GOT3 (cell line): ENCODE results near the gene PIGU.
"Not testable (repeated sequence)": the region's sequence is repeated elsewhere in the genome, so short reads cannot be mapped to it uniquely, and the experiment has no call there.

Source experiments
- DNase-seq: peaks from one replicate; lab custom pipeline; 2025; ENCODE audit warnings: mixed read lengths; lab: John Stamatoyannopoulos, UW

Gene PIGU

DNA sequence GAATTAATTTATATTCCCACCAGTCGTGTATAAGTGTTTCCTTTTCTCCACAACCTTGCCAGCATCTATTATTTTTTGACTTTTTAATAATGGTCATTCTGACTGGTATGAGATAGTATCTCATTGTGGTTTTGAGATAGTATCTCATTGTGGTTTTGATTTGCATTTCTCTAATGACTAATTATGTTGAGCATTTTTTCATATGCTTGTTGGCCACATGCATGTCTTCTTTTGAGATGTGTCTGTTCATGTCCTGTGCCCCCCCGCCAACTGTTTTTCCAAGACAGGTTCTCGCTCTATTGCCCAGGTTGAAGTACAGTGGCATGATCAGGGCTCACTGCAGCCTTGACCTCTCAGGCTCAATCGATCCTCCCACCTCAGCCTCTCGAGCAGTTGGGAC, 15.1 kb downstream of the PIGU start:
- not testable (repeated sequence) for DNase-seq

GRCh38 chr20:34658654-34659053, 18.2 kb downstream of the PIGU start:
- not testable (repeated sequence) for DNase-seq

GRCh38 chr20:34654207-34654744, 22.6 kb downstream of the PIGU start:
- no peak for DNase-seq

DNA sequence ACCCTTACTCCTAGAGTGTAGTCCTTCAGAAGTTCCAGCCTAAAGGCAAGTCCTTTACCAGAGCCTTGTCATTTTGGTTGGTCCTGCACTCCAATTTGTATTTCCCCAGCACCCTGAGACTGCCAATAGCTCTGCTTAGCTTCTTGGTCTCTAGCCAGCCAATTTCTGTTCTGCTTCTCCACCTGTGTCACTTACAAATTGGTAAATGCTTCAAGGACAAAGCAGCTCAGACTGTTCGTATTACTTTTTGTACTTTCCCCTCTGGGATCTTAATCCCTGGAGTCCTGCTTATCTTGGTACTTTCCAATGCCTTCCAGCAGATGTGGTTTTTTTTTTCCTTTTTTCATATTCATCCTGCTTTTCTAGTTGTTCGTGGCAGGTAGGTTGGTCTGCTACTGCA, 25.7 kb downstream of the PIGU start:
- no peak for DNase-seq

DNA sequence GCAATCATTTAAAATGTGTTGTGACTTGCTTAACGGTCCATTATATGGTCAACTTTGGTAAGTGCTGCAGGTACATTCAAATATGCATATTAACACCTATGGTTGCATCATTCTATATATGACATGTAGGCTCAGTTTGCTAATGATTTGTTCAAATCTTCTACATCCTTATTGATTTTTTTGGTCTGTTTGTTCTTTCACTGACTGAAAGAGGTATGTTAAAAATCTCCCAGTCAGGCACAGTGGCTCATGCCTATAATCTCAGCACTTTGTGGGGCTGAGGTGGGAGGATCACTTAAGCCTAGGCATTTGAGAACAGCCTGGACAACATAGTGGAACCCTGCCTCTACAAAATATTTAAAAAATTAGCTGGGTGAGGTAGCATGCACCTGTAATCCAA, 29.2 kb downstream of the PIGU start:
- DNase-seq: no peak

- DNase-seq: no peak
Measured at GRCh38 chr20:34644951-34645350, 31.9 kb downstream of the PIGU start.

- DNase-seq: no peak
Measured at GRCh38 chr20:34644345-34644744, 32.5 kb downstream of the PIGU start.

DNA sequence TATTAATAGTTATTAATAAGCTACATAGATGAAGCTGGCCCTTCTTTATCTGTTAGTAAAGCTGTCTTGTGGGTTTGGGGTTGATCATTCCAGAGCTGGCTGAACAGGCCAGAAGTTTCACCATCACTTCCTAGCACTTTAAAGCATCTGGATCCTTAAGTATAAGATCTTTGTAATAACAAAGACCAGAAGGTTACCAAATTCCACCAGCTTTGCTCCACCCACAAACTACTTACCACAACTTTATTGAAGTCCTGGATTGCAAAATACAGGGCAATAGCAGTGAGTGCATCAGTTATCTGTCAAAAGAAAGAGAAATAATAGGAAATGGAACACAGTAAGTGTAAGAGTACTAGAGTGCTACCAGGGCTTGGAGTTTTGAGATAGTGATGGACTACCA, 33.0 kb downstream of the PIGU start:
- no peak for DNase-seq

- no peak for DNase-seq
Measured at GRCh38 chr20:34642009-34642408, 34.9 kb downstream of the PIGU start.

- DNase-seq: no peak
Measured at GRCh38 chr20:34639755-34640222, 37.1 kb downstream of the PIGU start.

- DNase-seq: no peak
Measured at GRCh38 chr20:34638532-34638931, 38.4 kb downstream of the PIGU start.

GRCh38 chr20:34638039-34638292, 38.9 kb downstream of the PIGU start:
- no peak for DNase-seq

DNA sequence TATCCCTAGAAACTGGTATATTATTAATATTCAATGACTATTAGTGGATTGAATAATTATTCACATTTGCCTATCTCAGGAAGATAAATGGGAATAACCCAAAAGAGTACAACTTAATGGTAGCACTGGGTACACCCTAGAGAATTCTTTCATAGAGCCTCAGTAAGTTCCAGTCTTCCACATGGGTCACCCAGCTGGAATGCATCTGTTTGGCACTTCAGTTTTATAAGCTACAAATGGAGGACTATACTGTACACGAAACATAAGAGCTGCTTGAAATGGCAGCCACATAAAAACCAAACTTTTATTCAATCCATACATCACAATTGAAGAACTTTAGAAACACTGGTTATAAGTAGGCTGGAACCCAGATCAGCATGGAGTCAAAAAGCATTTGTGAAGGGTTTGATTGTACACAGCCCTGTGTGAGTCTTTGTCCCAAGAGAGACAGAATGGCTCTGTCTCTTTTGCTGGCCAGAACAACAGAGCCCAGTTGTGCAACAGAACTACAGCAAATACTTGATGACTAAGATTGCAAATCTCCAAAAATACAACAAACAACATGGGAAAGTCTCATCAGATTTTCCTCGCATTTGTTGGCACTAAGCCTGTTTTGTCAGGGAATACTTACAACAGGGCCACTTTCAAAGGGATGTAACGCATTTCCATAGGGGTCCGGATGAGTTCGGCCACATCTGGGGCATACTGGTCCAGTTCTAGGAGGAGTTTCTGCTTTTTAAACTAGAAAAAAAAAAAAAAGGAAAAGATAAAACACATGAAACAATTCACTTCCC, 39.5 kb downstream of the PIGU start:
- DNase-seq: no peak

- DNase-seq: no peak
Measured at GRCh38 chr20:34636648-34637047, 40.2 kb downstream of the PIGU start.

GRCh38 chr20:34634392-34634791, 42.5 kb downstream of the PIGU start:
- DNase-seq: no peak

- DNase-seq: no peak
Measured at GRCh38 chr20:34632870-34633452, 43.9 kb downstream of the PIGU start.

DNA sequence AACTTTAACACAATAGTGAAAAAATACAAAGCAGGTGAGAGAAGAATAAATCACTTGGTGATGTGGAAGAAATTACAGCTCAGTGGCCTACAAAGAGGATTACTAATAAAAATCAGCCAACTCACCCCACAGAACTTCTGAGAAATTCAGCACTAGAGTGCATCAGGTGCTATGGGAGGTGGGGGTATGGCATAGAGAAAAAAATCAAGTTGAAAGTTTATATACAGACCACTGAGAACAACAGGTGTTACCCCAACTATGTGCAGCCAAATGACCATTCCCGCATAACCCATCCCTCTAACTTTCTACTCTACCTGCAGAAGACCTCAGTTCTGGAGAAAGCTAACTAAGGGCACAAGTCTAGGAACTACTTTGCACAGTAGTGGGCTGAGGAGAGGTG, 47.0 kb downstream of the PIGU start:
- DNase-seq: no peak

GRCh38 chr20:34629342-34629741, 47.5 kb downstream of the PIGU start:
- DNase-seq: no peak

DNA sequence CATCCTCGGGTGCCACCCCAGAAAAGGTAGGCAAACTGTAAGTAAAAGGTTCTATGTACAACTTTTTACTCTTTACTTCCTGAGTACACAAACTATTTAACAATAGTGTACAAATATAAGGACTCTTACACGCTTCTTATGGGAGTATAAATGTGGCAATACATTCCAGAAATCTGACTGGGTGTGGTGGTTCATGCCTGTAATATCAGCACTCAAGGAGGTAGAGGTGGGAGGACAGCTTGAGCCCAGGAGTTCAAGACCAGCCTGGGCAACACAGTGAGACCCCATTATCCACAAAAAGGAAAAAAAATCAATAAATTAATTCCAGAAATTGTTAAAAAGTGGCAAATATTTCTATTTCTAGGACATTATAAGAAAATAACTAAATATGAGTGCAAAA, 48.9 kb downstream of the PIGU start:
- DNase-seq: no peak

- DNase-seq: no peak
Measured at GRCh38 chr20:34627458-34627857, 49.4 kb downstream of the PIGU start.

GRCh38 chr20:34626992-34627391, 49.9 kb downstream of the PIGU start:
- no peak for DNase-seq

DNA sequence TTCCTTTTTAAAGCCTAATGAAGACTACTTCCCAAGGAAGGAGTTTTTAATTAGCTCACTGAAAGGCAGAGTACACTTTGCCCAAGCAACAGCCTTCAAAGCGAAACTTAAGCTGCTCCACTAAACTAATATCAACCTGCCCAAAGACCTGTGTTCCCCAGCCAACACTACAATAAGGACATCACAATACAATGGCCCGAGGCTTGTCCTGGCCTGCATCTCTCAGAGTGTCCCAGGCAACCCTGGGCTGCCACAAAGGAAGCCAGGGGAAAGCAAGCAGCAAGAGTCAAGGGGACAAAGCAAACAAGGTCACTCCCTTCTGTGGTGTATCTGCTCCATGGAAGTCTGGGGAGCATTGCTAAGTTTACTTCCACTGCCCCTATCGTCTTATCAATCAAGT, 52.3 kb downstream of the PIGU start:
- no peak for DNase-seq

DNA sequence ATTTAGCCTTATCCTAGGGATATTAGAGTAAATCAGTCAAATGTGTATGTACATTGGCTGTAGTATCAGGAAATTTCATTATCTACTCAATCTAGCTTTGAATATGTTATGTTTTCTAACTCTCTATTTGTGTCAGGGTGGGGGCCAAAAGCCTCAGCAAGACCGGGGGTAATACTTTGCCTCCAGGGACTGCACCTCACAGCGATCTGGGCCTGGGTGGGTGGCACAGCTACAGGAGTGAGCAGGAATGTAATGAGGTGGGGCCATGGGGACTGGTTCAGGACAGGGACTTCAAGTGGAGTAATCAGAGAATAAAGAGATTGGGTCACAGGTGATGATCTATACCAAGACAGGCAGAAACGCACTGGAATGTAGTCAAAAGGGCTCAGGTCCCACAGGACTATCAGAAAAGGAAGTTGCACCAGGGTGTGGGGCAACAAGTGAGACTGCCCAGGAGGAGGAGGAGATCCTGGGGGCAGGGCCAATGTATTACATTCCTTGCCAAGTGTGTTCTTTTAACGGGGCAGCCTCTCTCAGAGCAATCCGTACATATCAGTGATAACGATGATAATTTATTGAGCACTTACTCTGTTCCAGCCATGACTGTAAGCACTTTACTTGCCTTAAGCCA, 54.0 kb downstream of the PIGU start:
- no peak for DNase-seq
